Smooth muscle cell of the brain vasculature (primary cell): Measurements from ENCODE around the gene DEFB118.
"Not testable (repeated sequence)": the region's sequence is repeated elsewhere in the genome, so short reads cannot be mapped to it uniquely, and the experiment has no call there.

Source experiments
- DNase-seq: peaks from one replicate; pipeline ENCODE4 v3.0.0-alpha.2; 2012; ENCODE audit warnings: low read depth, low spot score

Gene DEFB118, protein sequence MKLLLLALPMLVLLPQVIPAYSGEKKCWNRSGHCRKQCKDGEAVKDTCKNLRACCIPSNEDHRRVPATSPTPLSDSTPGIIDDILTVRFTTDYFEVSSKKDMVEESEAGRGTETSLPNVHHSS

DNA sequence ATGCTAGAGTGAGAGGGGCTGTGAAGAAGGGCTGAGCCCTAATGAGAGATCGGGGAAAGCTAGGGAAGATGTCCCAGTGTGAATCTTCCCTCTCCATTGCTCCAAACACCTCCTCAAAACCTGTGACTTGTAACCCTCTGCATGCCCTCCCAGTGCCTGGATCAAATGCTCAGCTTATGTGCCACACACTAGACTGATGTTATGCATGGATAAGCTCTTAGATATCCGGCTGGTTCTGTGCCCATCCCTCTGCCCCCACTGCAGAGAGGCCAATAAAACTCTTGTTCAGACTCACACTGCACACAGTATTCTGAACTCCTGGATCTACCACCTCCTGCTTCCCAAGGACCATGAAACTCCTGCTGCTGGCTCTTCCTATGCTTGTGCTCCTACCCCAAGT is at the start of gene DEFB118:
Gene DEFB118 (plus strand): TSS at position 301 of the 400 bp plus-strand sequence. CDS start 50 bp downstream, at position 351.
- no peak for DNase-seq

DNA sequence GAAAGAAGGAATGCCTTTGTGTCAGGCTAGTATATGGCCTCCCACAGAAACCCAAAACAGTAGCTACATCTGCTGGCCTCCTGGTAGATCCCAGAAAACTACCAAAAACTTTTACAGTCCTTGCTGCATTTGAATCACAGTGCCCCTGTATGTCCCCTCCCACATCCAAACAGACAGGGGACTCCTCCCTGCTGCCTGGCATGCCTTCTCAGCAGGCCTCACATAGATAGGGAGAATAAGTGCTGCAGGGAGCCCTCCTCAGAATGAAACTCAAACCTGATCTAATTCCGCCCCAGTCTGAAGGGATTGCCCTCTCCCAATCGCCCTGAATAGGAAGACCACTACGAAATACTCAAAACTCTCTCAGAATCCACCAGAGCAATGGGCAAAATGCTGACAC is 45.9 kb upstream of the DEFB118 start:
- DNase-seq: no peak

DNA sequence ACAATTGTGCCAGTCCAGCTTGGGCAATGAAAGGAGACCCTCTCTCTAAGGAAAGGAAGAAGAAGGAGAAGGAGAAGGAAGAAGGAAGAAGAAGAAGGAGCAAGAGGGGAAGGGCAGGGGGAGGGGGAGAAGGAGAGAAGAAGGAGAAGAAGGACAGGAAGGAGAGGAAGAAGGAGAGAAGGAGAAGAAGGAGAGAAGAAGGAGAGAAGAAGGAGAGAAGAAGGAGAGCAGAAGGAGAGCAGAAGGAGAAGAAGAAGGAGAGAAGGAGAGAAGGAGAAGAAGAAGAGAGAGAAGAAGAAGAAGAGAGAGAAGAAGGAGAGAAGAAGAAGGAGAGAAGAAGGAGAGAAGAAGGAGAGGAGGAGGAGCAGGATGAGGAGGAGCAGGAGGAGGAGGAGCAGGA is 37.5 kb upstream of the DEFB118 start:
- no peak for DNase-seq

DNA sequence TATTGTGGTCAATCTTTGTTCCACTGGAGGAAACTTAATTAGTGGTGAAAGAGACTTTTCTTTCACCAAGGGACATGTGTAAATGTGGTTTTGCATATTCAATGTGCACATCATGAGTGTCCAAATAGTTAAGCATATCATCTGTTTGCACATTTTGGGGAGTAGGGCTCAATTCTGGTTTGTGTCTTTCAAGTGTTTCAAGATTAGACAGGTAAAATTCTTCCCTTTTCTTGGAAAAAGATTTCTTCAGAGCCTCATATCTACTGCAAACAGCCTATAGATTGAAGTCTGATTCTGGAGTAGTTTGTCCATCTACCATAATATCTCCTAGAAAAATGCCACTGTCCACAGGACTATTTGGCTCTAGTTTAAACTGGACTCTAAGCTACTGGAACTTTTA is 26.9 kb upstream of the DEFB118 start:
- DNase-seq: no peak

DNA sequence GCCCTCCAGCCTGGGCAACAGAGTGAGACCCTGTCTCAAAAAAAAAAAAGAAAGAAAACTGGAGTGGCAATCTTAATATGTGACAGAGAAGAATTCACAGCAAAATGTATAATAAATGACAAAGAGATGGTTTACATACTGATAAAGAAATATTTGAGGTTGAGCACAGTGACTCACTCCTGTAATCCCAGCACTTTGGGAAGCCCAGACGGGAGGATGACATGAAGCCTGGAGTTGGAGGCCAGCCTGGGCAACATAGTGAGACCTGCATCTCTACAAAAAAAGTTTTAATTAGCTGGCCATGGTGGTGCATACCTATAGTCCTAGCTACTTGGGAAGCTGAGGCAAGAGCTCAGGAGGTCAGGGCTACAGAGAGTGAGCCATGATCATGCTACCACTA is 12.4 kb upstream of the DEFB118 start:
- DNase-seq: no peak

DNA sequence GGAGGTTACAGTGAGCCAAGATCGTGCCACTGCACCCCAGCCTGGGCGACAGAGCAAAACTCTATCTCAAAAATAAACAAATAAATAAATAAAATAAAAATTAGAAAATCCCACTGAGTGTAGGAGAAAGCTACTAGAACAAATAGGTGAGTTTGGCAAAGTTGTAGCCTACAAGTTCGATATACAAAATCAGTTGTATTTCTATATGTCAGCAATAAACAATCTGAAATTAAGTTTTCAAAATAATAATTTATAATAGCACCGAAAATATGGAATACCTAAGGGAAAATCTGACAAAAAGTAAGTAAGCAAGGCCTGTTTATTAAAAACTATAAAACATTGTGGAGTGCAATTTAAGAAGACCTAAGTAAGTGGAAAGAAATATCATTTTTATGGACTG is 5.1 kb upstream of the DEFB118 start:
- DNase-seq: no peak

DNA sequence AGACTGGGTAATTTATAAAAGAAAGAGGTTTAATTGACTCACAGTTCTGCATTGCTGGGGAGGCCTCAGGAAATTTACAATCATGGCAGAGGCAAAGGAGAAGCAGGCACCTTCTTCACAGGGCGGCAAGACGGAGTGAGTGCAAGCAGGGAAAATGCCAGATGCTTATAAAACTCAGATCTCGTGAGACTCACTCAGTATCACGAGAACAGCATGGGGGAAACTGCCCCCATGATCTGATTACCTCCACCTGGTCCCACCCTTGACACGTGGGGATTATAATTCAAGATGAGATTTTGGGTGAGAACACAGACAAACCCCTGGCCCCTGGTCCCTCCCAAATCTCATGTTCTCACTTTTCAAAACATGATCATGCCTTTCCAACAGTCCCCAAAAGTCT is 4.1 kb upstream of the DEFB118 start:
- DNase-seq: not testable (repeated sequence)

DNA sequence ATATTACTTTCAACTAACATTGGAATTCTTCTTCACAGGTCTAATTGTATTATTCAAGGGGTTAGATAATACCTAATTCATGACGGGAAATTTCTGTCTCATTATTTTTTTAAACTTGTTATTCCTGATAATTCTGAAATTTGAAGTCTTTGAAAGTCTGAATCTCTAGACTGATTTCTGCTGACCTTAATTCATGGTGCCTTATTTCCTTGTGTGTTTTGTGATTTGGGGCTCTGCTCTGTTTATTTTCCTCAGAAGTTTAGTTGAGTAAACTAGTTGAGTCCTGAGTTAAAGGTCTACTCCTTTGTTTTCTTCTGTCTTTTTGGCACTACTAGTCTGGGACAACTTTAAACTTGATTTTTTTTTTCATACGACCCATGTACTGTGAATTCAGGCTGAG is 5.9 kb downstream of the DEFB118 start:
- DNase-seq: no peak

DNA sequence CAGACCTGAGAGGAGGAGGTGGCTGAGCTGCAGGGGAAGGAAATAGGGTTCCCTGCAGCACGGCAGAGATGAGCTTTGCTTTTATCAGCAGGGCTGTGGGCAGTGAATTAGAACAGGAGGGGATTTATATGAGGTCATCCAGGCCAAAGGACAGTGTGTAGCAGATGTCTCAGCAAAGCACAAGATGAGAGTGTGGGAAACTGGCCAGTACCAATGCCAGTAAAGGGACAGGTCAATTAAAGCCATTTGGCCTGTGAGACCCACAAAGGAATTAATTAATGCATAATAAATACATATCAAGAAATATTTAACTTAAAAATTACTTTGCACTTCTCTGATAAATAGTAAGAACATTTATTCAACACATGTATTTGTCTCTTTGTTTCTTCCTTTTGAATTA is 22.1 kb downstream of the DEFB118 start, which contains the start of gene DEFB119:
Gene DEFB119 (minus strand): TSS at position 101 of the 400 bp plus-strand sequence. CDS start 107 bp downstream, outside the sequence.
- no peak for DNase-seq

DNA sequence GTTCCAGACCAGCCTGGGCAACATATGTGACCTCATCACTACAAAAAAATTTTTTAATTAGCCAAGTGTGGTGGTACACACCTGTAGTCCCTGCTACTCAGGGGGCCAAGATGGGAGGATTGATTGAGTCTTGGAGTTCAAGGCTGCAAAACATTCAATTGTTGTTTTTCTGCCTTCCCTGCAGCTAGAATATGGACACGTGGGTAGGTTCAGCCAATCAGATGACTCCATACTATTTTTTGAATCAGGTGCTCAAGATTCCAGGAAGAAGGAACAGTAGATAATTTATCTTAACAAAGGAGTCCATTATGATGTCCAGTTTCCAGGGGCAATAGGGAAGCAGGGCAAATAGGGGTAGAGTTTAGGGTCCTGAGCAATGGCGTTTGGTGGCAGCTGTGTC is 24.4 kb downstream of the DEFB118 start:
- DNase-seq: no peak

DNA sequence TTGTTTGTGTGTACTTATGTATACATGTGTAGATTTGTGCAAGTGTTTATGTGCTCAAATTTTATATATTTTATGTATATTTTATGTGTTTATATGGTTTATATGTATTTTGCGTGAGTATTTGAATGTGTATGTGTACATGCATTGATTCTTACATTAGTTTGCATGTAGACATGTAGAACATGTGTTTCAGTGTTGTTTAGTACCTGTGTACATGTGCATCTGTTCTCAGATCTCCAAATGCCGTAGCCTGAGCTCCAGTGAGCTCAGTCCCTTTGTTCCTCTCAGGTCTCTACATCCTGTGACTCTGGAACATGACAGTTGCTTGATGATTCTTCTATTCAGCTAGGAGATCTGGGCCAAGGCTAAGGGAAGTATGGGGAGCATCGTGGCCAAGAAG is 26.5 kb downstream of the DEFB118 start:
- DNase-seq: no peak

DNA sequence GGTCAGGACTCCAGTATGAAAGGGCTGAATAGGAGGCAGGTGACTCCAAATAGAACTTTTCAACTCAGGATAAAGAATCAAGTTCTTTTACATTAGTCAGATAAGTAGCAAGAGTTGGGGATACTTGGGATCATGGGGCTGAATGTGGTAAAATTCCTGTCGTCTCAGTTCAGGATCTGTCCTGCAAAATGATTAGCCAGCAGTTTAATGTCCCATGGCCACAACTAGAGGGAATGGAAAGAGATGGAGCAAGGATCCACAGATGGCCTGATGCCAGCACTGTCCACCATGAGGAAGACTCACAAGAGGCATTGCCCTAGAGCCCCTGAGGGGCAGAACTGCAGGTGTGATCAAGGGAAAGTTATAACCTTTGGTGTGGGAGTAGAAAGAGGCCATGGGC is 35.5 kb downstream of the DEFB118 start:
- DNase-seq: no peak

DNA sequence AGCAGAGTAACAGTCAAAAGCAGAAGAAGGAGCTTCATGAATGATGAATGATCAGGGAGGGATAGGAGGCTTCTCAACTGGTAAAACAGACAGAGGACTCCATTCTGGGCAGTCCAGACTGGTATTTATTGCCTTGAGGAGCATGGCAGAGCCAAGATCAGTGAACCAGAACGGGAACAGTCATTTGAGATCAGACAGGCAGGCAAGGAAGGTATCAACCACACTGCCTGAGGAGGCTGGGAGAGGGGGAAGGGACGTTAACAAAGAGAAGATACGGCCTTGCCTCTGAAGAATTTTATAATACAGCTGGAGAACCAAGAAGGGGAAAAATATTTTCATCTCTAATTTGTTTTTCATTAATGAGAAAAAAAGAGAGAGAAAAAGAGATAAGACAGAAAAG is 37.7 kb downstream of the DEFB118 start, which contains the start of gene DEFB121:
Gene DEFB121 (minus strand): TSS at position 101 of the 400 bp plus-strand sequence. CDS start 63 bp downstream, at position 38.
- no peak for DNase-seq

DNA sequence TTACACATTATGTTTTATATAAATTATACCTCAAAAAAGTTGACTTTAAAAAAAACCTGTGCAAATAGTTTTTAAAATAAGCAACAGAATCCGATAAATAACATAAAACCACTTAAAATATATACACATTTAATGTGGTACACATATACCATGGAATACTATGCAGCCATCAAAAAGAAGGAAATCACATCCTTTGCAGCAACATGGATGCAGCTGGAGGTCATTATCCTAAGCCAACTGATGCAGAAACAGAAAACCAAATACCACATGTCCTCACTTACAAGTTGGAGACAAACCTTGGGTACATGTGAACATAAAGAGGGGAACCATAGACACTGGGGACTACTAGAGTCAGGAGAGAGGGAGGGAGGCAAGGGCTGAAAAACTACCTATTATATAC is 41.6 kb downstream of the DEFB118 start:
- DNase-seq: no peak

DNA sequence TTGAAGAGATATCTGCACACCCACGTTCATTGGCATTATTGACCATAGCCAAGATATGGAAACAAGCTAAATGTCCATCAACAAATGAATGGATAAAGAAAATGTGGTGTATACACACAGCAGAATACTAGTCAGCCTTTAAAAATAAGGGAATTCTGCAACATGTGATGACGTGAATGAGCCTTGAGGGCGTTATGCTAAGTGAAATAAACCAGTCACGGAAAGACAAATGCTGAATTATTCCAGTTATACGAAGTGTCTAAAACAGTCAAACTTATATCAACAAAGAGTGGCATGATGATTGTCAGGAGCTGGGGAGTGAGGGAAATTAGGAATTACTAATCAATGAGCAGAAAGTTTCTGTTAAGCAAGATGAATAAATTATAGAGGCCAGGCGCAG is 46.0 kb downstream of the DEFB118 start:
- no peak for DNase-seq

DNA sequence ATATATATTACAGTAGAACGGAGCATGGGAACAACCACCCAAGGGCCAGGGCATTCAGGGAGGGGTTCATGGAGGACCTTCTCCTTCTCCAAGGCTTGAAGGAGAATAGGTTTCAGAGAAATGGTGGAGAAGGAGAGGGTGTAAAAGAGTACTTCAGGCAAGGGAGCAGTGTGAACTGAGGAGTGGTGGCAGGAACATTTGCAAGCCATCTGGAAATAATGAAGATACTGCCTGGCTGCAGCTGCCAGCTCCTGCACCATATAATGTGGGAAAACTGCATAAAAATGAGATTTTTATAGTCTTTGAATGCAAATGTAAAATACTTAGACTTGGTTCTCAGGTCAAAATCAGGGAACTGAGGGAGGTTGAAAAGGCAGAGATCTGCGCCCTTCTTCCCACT is 47.3 kb downstream of the DEFB118 start:
- no peak for DNase-seq

DNA sequence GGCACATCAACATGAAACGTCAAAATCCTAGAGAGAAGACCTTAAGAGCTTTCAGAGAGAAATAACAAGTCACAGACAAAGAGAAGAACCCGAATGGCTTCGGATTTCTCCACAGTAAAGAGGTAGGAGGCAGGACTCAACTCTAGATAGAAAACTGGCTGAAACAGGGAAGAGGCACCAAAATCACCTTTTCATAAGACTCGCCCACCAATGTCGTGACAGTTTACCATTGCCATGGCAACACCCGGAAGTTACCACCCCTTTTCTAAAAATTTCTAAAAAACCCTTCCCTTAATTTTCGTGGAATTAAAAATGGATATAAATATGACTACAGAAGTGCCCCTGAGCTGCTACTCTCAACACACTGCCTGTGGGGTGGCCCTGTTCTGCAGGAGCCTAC is 49.9 kb downstream of the DEFB118 start:
- no peak for DNase-seq
